Endodermal cell (in vitro differentiated cells): ENCODE data around the gene SLC16A3. TPM values are rescaled to one million over a fixed set of nuclear protein-coding genes. Genes with fewer than 3 reads are reported as not detected.

Source experiments
- DNase-seq: peaks from one replicate; pipeline ENCODE4 v3.0.0-alpha.2; 2017
- H3K27ac ChIP-seq: 2 replicates; pipeline ENCODE4 v1.5.1; 2013; ENCODE audit warnings: mild to moderate bottlenecking, low read depth, low read length, moderate library complexity
- H3K27me3 ChIP-seq: 2 replicates; pipeline ENCODE4 v1.6.1; 2013; ENCODE audit warnings: mild to moderate bottlenecking, low read length, moderate library complexity; ENCODE audit not compliant: insufficient read depth, control insufficient read depth, poor library complexity, severe bottlenecking
- H3K36me3 ChIP-seq: 2 replicates; pipeline ENCODE4 v1.7.0; 2013; ENCODE audit warnings: mild to moderate bottlenecking, low read length, moderate library complexity; ENCODE audit not compliant: control insufficient read depth, insufficient read depth
- H3K4me1 ChIP-seq: one replicate; pipeline ENCODE4 v1.7.0; 2013; ENCODE audit warnings: low read length; ENCODE audit not compliant: control insufficient read depth, insufficient read depth
- H3K4me3 ChIP-seq: 2 replicates; pipeline ENCODE4 v1.5.1; 2013; ENCODE audit warnings: mild to moderate bottlenecking, low read length, moderate library complexity
- H3K9ac ChIP-seq: 2 replicates; pipeline ENCODE4 v1.6.1; 2013; ENCODE audit warnings: mild to moderate bottlenecking, low read length, moderate library complexity; ENCODE audit not compliant: poor library complexity, severe bottlenecking; ENCODE audit errors: extremely low read depth
- H3K9me3 ChIP-seq: 2 replicates; pipeline ENCODE4 v1.6.1; 2013; ENCODE audit warnings: mild to moderate bottlenecking, low read length, moderate library complexity; ENCODE audit not compliant: control insufficient read depth
- H3K27ac Mint-ChIP-seq: 2 replicates; pipeline ENCODE4 v1.8.0; 2020; ENCODE audit warnings: mixed read lengths
- H3K27me3 Mint-ChIP-seq: 2 replicates; pipeline ENCODE4 v1.8.0; 2021; ENCODE audit warnings: mild to moderate bottlenecking, mixed read lengths; ENCODE audit not compliant: insufficient read depth
- H3K36me3 Mint-ChIP-seq: 2 replicates; pipeline ENCODE4 v1.8.0; 2020; ENCODE audit warnings: low read depth, mixed read lengths
- H3K4me1 Mint-ChIP-seq: 2 replicates; pipeline ENCODE4 v1.8.0; 2020; ENCODE audit warnings: mixed read lengths
- H3K4me3 Mint-ChIP-seq: 2 replicates; pipeline ENCODE4 v1.8.0; 2020; ENCODE audit warnings: mild to moderate bottlenecking, moderate library complexity, mixed read lengths
- H3K9me3 Mint-ChIP-seq: 2 replicates; pipeline ENCODE4 v1.8.0; 2020; ENCODE audit warnings: mild to moderate bottlenecking, mixed read lengths
- CTCF ChIP-seq: fragments of 200-600 bp; sonication (generic); conservative IDR thresholded peaks from 2 replicates; pipeline ENCODE4 v1.5.0; 2021; ENCODE audit warnings: antibody characterized with exemption, mild to moderate bottlenecking
- WGBS, 2 experiments: methylation state at CpG; one replicate each; pipeline versions ENCODE4 v1.1.5 to v1.1.7; 2013; ENCODE audit warnings: missing lambda C conversion rate in 2 of 2, mixed read lengths in 1 of 2; ENCODE audit not compliant: insufficient coverage in 1 of 2, insufficient read length in 1 of 2; 5-methylcytosine and 5-hydroxymethylcytosine counted together
- total RNA-seq, 2 donors: library from RNA; stranded (reverse); fragmentation: NEBNext Ultra II Directional in 1 of 2; extraction: Animal tissue kit (Norgen Biotek cat#: 25700) in 1 of 2; gene quantifications; 2 replicates in 1 of 2; 3 replicates in 1 of 2; pipeline ENCODE4 v1.2.1, GENCODE V29; 2021

The SLC16A3 gene
- total RNA-seq, 2 donors from 2014 or later: 31.8 to 39.7 TPM

- no peak overlapping the region for H3K4me3 ChIP-seq
These were observed 10.6 kb downstream of the SLC16A3 start for GRCh38 chr17:82239401-82239925.

GRCh38 chr17:82239926-82240505 is 11.2 kb downstream of the SLC16A3 start:
- H3K4me3 ChIP-seq: no peak overlapping the region
- WGBS, 2 experiments: 89 to 90% methylated on average over 15 to 22 of the region's 22 CpGs
- H3K9me3 ChIP-seq: no peaks in the 10 kb centered on the region
- Mint-ChIP-seq H3K27me3 (no peaks in the 10 kb centered on the region), H3K36me3 (peaks cover 27% of the 10 kb centered on the region), H3K9me3 (no peaks in the 10 kb centered on the region), H3K27ac (no peak overlapping the region), H3K4me1 (peaks cover 8% of the 10 kb centered on the region), H3K4me3 (no peak overlapping the region)
- no peak overlapping the region for H3K27ac ChIP-seq
- peaks cover 3% of the 10 kb centered on the region for H3K4me1 ChIP-seq
- H3K36me3 ChIP-seq: peaks cover 35% of the 10 kb centered on the region
- H3K27me3 ChIP-seq: no peaks in the 10 kb centered on the region
- TF ChIP-seq CTCF: no peak
- no peak overlapping the region for H3K9ac ChIP-seq
- DNase-seq: peak; percentile 54

More at GRCh38 chr17:82239401-82239925, 10.6 kb downstream of the SLC16A3 start:
- peaks cover 3% of the 10 kb centered on the region for H3K4me1 ChIP-seq
- H3K9me3 ChIP-seq: no peaks in the 10 kb centered on the region
- H3K4me1 Mint-ChIP-seq: peaks cover 8% of the 10 kb centered on the region
- no peak overlapping the region for H3K4me3 Mint-ChIP-seq
- H3K27ac Mint-ChIP-seq: no peak overlapping the region
- TF ChIP-seq CTCF: no peak
- no peak overlapping the region for H3K9ac ChIP-seq
- peaks cover 21% of the 10 kb centered on the region for H3K36me3 Mint-ChIP-seq
- WGBS, 2 experiments: 96 to 100% methylated on average over 7 to 17 of the region's 17 CpGs
- no peaks in the 10 kb centered on the region for H3K9me3 Mint-ChIP-seq
- H3K27me3 ChIP-seq: no peaks in the 10 kb centered on the region
- DNase-seq: no peak
- H3K27me3 Mint-ChIP-seq: no peaks in the 10 kb centered on the region
- peak overlapping the region; percentile 24 for H3K27ac ChIP-seq
- H3K36me3 ChIP-seq: peaks cover 30% of the 10 kb centered on the region

GRCh38 chr17:82240506-82241182 is 11.8 kb downstream of the SLC16A3 start:
- TF ChIP-seq CTCF: no peak
- Histone ChIP-seq H3K4me3 (no peak overlapping the region), H3K27ac (peak overlapping the region; percentile 41), H3K9me3 (no peaks in the 10 kb centered on the region), H3K9ac (no peak overlapping the region), H3K4me1 (peaks cover 3% of the 10 kb centered on the region), H3K27me3 (no peaks in the 10 kb centered on the region), H3K36me3 (peaks cover 41% of the 10 kb centered on the region)
- peak; percentile 52 for DNase-seq
- Mint-ChIP-seq H3K36me3 (peaks cover 33% of the 10 kb centered on the region), H3K27ac (peak overlapping the region; percentile 77), H3K9me3 (no peaks in the 10 kb centered on the region), H3K27me3 (no peaks in the 10 kb centered on the region), H3K4me1 (peaks cover 8% of the 10 kb centered on the region), H3K4me3 (no peak overlapping the region)
- 95% methylated on average over 14 to 20 of the region's 20 CpGs for WGBS, 2 experiments
